SU-DHL-6 (cell line): Measurements from ENCODE around the gene AQR.

ENCODE experiments used
- EZH2phosphoT487 ChIP-seq: fragments of 200-600 bp; sonication (generic), shearing (Covaris generic); conservative IDR thresholded peaks from 2 replicates; pipeline ENCODE4 v1.6.1; 2018; ENCODE audit warnings: mild to moderate bottlenecking, antibody characterized with exemption, low read length, moderate library complexity, mixed read lengths
- TF ChIP-seq, protein P1 (sequence below): fragments of 200-600 bp; sonication (generic); IDR thresholded peaks from one replicate; pipeline ENCODE4 v1.5.1; 2017; ENCODE audit warnings: antibody characterized with exemption, mild to moderate bottlenecking, low read length, moderate library complexity; ENCODE audit not compliant: insufficient read depth, poor library complexity, severe bottlenecking

- TF ChIP-seq, protein P1, sequence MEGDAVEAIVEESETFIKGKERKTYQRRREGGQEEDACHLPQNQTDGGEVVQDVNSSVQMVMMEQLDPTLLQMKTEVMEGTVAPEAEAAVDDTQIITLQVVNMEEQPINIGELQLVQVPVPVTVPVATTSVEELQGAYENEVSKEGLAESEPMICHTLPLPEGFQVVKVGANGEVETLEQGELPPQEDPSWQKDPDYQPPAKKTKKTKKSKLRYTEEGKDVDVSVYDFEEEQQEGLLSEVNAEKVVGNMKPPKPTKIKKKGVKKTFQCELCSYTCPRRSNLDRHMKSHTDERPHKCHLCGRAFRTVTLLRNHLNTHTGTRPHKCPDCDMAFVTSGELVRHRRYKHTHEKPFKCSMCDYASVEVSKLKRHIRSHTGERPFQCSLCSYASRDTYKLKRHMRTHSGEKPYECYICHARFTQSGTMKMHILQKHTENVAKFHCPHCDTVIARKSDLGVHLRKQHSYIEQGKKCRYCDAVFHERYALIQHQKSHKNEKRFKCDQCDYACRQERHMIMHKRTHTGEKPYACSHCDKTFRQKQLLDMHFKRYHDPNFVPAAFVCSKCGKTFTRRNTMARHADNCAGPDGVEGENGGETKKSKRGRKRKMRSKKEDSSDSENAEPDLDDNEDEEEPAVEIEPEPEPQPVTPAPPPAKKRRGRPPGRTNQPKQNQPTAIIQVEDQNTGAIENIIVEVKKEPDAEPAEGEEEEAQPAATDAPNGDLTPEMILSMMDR = no peak
- TF ChIP-seq EZH2phosphoT487 = no peak
These were observed 34.4 kb upstream of the AQR start for GRCh38 chr15:35003928-35004327.
